Amygdala (tissue), 56 donors: ENCODE data around the gene FAM3A.
"Not testable (repeated sequence)": the region's sequence is repeated elsewhere in the genome, so short reads cannot be mapped to it uniquely, and the experiment has no call there.

Experiments used
- DNase-seq, 56 donors: peaks; one replicate each; lab custom pipeline; 2025; lab: John Stamatoyannopoulos, UW

The FAM3A gene

GRCh38 chrX:154506483-154507332 lies 9.3 kb downstream of the FAM3A start:
- DNase-seq, result peak in 1 of 56 donors; percentile 8

GRCh38 chrX:154505734-154506133 lies 10.3 kb downstream of the FAM3A start:
- no peak for DNase-seq

GRCh38 chrX:154502989-154503388 lies 13.0 kb downstream of the FAM3A start:
- no peak for DNase-seq

GRCh38 chrX:154502098-154502497 lies 13.9 kb downstream of the FAM3A start:
- DNase-seq, result no peak

DNA sequence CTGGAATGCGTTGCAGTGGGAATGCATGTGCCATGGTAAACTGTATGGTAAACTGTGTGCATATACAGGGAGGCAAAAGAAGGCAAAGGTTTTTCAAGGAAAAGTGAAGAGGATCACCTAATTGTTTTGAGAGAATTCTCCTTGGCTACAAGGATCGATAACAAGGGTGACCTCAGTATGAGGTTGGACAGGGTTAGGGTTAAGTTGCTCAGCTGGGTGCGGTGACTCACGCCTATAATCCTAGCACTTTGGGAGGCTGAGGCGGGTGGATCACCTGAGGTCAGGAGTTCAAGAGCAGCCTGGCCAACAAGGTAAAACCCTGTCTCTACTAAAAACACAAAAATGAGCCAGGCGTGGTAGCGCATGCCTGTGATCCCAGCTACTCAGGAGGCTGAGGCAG lies 14.6 kb downstream of the FAM3A start:
- DNase-seq, result not testable (repeated sequence)

GRCh38 chrX:154496591-154497137 lies 19.4 kb downstream of the FAM3A start:
- not testable (repeated sequence) for DNase-seq

DNA sequence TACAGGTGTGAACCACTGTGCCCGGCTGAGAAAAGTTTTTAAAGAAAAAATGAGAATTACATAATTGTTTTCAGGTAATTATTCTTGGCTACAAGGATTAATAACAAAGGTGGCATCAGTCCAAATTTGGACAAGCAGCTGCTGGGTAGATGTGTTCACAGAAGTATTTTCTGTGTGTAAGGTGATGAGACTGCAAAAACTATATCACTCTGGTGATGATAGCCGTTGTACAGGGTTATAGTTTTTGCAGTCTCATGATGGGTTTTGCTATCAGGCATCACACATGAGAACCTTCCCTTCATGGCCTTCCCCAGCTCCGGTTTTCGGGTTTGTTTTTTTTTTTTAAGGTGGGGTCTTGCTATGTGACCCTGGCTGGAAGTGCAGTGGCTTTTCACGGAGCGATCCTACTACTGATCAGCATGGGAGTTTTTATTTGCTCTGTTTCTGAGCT lies 20.5 kb downstream of the FAM3A start:
- DNase-seq, result no peak

GRCh38 chrX:154494715-154495114 lies 21.3 kb downstream of the FAM3A start:
- no peak for DNase-seq

DNA sequence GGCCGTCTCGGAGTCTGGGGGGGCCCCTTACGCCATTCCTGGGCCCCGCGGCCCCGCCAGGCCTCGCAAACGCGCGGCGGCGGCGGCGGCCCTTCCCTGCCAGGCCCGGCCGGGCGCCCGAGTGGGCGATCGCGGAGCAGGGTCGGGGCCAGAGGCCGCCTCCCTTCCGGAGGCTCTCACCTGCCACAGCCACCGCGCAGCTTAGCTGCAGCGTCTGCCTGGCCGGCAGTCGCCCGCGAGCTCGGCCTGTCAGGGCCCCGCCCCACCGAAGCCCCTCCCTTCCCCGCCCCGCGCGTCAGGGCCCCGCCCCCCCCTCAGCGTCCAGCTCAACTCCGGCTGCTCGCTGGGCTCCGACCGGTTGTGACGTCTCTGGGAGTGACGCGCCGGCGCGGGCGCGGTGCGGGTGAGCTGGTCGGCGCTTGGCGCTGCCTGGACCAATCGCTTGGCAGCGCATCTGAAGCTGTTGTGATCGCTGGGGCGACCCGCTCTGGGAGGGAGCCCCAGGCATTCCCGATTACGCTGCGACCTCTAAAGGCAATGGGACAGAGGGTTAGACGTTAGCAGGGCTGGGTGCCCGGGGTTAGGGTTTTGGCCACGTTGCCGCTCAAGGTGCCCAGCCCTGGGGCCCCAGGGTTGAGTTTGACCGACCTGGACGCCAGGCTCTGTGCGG lies 25.5 kb downstream of the FAM3A start, which contains the start of gene SLC10A3:
SLC10A3 (minus strand) TSS at position 216 of the 670 bp plus-strand sequence. CDS start 1,689 bp downstream, outside the sequence.
- DNase-seq, result peak in 55 of 56 donors; percentile 33 to 96 (median 87)

- DNase-seq, result peak in 1 of 56 donors; percentile 43
Measured at GRCh38 chrX:154490021-154490413, 26.0 kb downstream of the FAM3A start.

GRCh38 chrX:154489182-154489581 lies 26.9 kb downstream of the FAM3A start:
- DNase-seq, result no peak

DNA sequence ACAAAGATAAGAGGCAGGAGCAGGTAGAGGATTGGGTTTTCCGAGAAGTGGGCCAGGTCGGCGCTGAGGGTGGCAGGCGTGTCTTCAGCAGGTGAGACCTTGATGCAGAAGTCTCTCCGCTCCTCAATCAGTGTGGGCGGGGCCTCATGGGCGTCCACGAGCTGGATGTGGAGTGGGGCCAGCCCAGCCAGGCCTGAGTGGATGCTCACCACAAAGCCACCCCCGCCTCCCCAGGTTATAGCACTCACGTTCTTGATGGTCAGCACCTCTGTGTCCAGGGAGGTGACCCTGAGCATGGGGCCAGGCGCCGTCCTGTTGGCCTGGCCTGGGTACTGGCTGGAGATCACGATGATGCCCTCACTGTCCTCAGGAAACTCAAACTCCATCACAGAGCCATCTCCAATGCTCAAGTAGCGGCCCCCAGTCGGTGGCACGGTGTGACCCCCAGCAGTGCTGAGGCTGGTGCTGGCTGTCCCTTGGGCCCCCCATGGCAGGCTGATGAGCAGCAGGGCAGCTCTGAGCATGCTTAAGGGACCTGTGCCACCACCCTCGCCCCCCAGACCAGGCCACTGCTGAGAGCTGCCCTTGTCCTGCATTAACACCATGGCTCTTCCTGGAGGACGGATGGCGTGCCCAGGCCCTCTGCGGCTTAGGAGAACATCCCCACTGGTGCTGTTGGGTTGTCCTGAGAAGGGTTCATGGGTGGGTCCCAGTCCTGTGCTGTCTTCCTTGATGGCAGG lies 27.5 kb downstream of the FAM3A start:
- DNase-seq, result no peak

GRCh38 chrX:154487518-154488290 lies 28.3 kb downstream of the FAM3A start:
- DNase-seq, result no peak

GRCh38 chrX:154486396-154487207 lies 29.4 kb downstream of the FAM3A start, which contains the start of gene UBL4A:
Gene UBL4A (minus strand): TSS chrX:154486615. CDS start chrX:154486584, 31 bp downstream.
- DNase-seq, result peak in 35 of 56 donors; percentile 1 to 72 (median 25)

DNA sequence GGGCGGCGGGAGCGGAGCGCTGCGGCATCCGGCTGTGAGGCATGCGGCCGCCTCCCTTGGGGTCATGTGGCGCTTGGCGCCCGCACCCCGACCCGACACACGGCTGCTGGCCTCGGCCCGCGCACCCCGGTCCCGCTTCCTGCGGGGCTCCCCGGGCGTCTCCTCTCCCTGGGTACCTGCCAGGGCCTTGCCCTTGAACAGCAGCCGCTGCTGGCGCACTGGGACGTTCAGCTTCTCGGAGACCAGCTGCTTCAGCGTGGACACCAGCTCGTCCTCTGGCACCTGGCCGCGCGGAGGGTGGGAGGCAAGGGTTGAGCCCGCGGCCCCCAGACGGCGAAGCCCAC lies 30.0 kb downstream of the FAM3A start:
- DNase-seq, result peak in 8 of 56 donors; percentile 4 to 34 (median 18)

GRCh38 chrX:154485150-154486051 lies 30.6 kb downstream of the FAM3A start:
- peak in 1 of 56 donors; percentile 54 for DNase-seq

GRCh38 chrX:154484255-154485149 lies 31.5 kb downstream of the FAM3A start:
- no peak for DNase-seq
